ENCODE results near the gene SESTD1.

DNA sequence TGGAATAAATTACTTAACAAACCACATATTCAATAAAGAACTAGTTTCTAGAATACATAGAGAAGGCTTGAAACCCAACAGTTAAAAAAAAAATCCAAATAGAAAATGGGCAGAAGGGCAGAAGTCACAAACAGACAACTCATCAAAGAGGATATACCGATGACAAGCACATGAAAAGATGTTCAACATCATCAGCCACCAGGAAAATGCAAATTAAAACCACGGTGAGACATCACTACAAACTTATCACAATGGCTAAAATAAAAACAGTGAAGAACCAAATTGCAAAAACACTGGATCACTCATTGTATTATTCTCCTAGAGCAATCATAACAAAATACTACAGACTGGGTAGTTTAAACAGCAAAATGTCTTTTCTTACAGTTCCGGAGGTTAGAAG lies 14.5 kb downstream of the SESTD1 start:
- TF ChIP-seq, protein P1, sequence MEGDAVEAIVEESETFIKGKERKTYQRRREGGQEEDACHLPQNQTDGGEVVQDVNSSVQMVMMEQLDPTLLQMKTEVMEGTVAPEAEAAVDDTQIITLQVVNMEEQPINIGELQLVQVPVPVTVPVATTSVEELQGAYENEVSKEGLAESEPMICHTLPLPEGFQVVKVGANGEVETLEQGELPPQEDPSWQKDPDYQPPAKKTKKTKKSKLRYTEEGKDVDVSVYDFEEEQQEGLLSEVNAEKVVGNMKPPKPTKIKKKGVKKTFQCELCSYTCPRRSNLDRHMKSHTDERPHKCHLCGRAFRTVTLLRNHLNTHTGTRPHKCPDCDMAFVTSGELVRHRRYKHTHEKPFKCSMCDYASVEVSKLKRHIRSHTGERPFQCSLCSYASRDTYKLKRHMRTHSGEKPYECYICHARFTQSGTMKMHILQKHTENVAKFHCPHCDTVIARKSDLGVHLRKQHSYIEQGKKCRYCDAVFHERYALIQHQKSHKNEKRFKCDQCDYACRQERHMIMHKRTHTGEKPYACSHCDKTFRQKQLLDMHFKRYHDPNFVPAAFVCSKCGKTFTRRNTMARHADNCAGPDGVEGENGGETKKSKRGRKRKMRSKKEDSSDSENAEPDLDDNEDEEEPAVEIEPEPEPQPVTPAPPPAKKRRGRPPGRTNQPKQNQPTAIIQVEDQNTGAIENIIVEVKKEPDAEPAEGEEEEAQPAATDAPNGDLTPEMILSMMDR (IDR thresholded peaks at IDR 0.05; ENCODE audit: low read length) = no peak
- no peak for TF ChIP-seq EZH2 (IDR thresholded peaks at IDR 0.05; ENCODE audit: borderline replicate concordance, low read length)

Data from OCI-LY1 (cell line).